Type B pancreatic cell (in vitro differentiated cells): Measurements from ENCODE around the gene PACS2. TPM values are rescaled to one million over a fixed set of nuclear protein-coding genes. Genes with fewer than 3 reads are reported as not detected.

Experiments
- DNase-seq: peaks from one replicate; pipeline ENCODE4 v3.0.0; 2021; ENCODE audit warnings: mixed read lengths; ENCODE audit not compliant: unreplicated experiment; ENCODE audit errors: extremely low spot score
- H3K27ac Mint-ChIP-seq: 2 replicates; pipeline ENCODE4 v1.8.0; 2021; ENCODE audit warnings: mild to moderate bottlenecking, mixed read lengths
- H3K27me3 Mint-ChIP-seq: 2 replicates; pipeline ENCODE4 v1.8.0; 2021; ENCODE audit warnings: mixed read lengths
- H3K36me3 Mint-ChIP-seq: 2 replicates; pipeline ENCODE4 v1.8.0; 2021; ENCODE audit warnings: mixed read lengths
- H3K4me1 Mint-ChIP-seq: one replicate; pipeline ENCODE4 v1.8.0; 2021; ENCODE audit warnings: mixed read lengths; ENCODE audit not compliant: unreplicated experiment
- H3K4me3 Mint-ChIP-seq: 2 replicates; pipeline ENCODE4 v1.8.0; 2021; ENCODE audit warnings: mild to moderate bottlenecking, mixed read lengths
- H3K9me3 Mint-ChIP-seq: 2 replicates; pipeline ENCODE4 v1.8.0; 2021; ENCODE audit warnings: mixed read lengths
- CTCF ChIP-seq: fragments of 200-600 bp; sonication (generic); conservative IDR thresholded peaks from 2 replicates; pipeline ENCODE4 v1.5.0; 2021; ENCODE audit warnings: antibody characterized with exemption, mild to moderate bottlenecking
- total RNA-seq: library from RNA; stranded (reverse); gene quantifications from 2 replicates; pipeline ENCODE4 v1.2.1, GENCODE V29; 2021; ENCODE audit warnings: low replicate concordance

PACS2 gene
- total RNA-seq, 1 donor from 2014 or later, result 101 TPM

- no peak overlapping the region for H3K4me3 Mint-ChIP-seq
- no peak overlapping the region for H3K27ac Mint-ChIP-seq
- no peak for TF ChIP-seq CTCF
- no peak for DNase-seq
- H3K4me1 Mint-ChIP-seq, result no peaks in the 10 kb centered on the region
- no peaks in the 10 kb centered on the region for H3K27me3 Mint-ChIP-seq
- H3K9me3 Mint-ChIP-seq, result peaks cover 4% of the 10 kb centered on the region
- peaks cover 41% of the 10 kb centered on the region for H3K36me3 Mint-ChIP-seq
Measured at GRCh38 chr14:105431256-105431655, 116.7 kb downstream of the PACS2 start.

- H3K36me3 Mint-ChIP-seq, result peaks cover 33% of the 10 kb centered on the region
- H3K27ac Mint-ChIP-seq, result no peak overlapping the region
- H3K9me3 Mint-ChIP-seq, result peaks cover 4% of the 10 kb centered on the region
- no peaks in the 10 kb centered on the region for H3K27me3 Mint-ChIP-seq
- no peak for TF ChIP-seq CTCF
- no peak overlapping the region for H3K4me3 Mint-ChIP-seq
- no peaks in the 10 kb centered on the region for H3K4me1 Mint-ChIP-seq
- DNase-seq, result no peak
Measured at GRCh38 chr14:105432657-105433056, 118.1 kb downstream of the PACS2 start.

GRCh38 chr14:105433161-105433605, 118.6 kb downstream of the PACS2 start:
- no peak for TF ChIP-seq CTCF
- Mint-ChIP-seq H3K4me1 (no peaks in the 10 kb centered on the region), H3K4me3 (no peak overlapping the region), H3K9me3 (peaks cover 4% of the 10 kb centered on the region), H3K27me3 (no peaks in the 10 kb centered on the region), H3K27ac (no peak overlapping the region), H3K36me3 (peaks cover 30% of the 10 kb centered on the region)
- DNase-seq, result no peak

GRCh38 chr14:105436402-105436801, 121.9 kb downstream of the PACS2 start:
- no peaks in the 10 kb centered on the region for H3K4me1 Mint-ChIP-seq
- H3K27me3 Mint-ChIP-seq, result no peaks in the 10 kb centered on the region
- no peak overlapping the region for H3K27ac Mint-ChIP-seq
- no peak for DNase-seq
- H3K9me3 Mint-ChIP-seq, result no peaks in the 10 kb centered on the region
- no peak for TF ChIP-seq CTCF
- H3K36me3 Mint-ChIP-seq, result peaks cover 13% of the 10 kb centered on the region
- no peak overlapping the region for H3K4me3 Mint-ChIP-seq

GRCh38 chr14:105436891-105437722, 122.6 kb downstream of the PACS2 start:
- Mint-ChIP-seq H3K36me3 (peaks cover 13% of the 10 kb centered on the region), H3K9me3 (no peaks in the 10 kb centered on the region), H3K4me1 (peaks cover 4% of the 10 kb centered on the region), H3K27ac (no peak overlapping the region), H3K4me3 (no peak overlapping the region), H3K27me3 (no peaks in the 10 kb centered on the region)
- TF ChIP-seq CTCF, result no peak
- no peak for DNase-seq
